Measurements from ENCODE around the gene MAMDC2. TPM values are rescaled to one million over a fixed set of nuclear protein-coding genes. Genes with fewer than 3 reads are reported as not detected.

The MAMDC2 gene
- total RNA-seq, 4 donors from 2014 or later, result 8.9 to 24.7 (median 17.4) TPM

GRCh38 chr9:70263421-70263820 is 219.8 kb downstream of the MAMDC2 start:
- no peak for DNase-seq
- Histone ChIP-seq H3K4me1 (peaks cover 3 to 24% (median 13%) of the 10 kb centered on the region in 4 donors), H3K36me3 (peaks cover 0 to 32% (median 0%) of the 10 kb centered on the region in 3 donors), H3K4me3 (no peak overlapping the region), H3K9me3 (no peaks in the 10 kb centered on the region), H3K27ac (no peak overlapping the region), H3K27me3 (no peaks in the 10 kb centered on the region)
- TF ChIP-seq, protein P1, sequence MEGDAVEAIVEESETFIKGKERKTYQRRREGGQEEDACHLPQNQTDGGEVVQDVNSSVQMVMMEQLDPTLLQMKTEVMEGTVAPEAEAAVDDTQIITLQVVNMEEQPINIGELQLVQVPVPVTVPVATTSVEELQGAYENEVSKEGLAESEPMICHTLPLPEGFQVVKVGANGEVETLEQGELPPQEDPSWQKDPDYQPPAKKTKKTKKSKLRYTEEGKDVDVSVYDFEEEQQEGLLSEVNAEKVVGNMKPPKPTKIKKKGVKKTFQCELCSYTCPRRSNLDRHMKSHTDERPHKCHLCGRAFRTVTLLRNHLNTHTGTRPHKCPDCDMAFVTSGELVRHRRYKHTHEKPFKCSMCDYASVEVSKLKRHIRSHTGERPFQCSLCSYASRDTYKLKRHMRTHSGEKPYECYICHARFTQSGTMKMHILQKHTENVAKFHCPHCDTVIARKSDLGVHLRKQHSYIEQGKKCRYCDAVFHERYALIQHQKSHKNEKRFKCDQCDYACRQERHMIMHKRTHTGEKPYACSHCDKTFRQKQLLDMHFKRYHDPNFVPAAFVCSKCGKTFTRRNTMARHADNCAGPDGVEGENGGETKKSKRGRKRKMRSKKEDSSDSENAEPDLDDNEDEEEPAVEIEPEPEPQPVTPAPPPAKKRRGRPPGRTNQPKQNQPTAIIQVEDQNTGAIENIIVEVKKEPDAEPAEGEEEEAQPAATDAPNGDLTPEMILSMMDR (IDR thresholded peaks at IDR 0.05), result no peak
- no peak for TF ChIP-seq POLR2A (IDR thresholded peaks at IDR 0.05)

Small RNA genes lying within 50 kb of the gene (small RNA-seq; reads per million reads assigned to genes)
- gene RNU2-5P, result 0.57 to 1.6 reads per million in 2 donors

Other genes with a start within 250 kb of the MAMDC2 start
- not detected for gene CFAP95, start 223.0 kb upstream of the MAMDC2 start, total RNA-seq
- gene SMC5, start 215.1 kb downstream of the MAMDC2 start, total RNA-seq, result 100 to 1,000 TPM in 1 of 4 donors, 10 to 100 TPM in 3; 23.3 to 235 (median 86.5) TPM

Measured in Peyer's patch (tissue), 4 donors.